ENCODE data around the gene MOB1B.

The MOB1B gene

GRCh38 chr4:70969076-70969475 is 66.9 kb downstream of the MOB1B start:
- no peak for DNase-seq (ENCODE audit: low spot score)
- TF ChIP-seq, protein P1, sequence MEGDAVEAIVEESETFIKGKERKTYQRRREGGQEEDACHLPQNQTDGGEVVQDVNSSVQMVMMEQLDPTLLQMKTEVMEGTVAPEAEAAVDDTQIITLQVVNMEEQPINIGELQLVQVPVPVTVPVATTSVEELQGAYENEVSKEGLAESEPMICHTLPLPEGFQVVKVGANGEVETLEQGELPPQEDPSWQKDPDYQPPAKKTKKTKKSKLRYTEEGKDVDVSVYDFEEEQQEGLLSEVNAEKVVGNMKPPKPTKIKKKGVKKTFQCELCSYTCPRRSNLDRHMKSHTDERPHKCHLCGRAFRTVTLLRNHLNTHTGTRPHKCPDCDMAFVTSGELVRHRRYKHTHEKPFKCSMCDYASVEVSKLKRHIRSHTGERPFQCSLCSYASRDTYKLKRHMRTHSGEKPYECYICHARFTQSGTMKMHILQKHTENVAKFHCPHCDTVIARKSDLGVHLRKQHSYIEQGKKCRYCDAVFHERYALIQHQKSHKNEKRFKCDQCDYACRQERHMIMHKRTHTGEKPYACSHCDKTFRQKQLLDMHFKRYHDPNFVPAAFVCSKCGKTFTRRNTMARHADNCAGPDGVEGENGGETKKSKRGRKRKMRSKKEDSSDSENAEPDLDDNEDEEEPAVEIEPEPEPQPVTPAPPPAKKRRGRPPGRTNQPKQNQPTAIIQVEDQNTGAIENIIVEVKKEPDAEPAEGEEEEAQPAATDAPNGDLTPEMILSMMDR (IDR thresholded peaks at IDR 0.05; ENCODE audit: borderline replicate concordance, control extremely low read depth, extremely low read depth, insufficient read depth, missing control alignments), result no peak
- in situ Hi-C loops (cut with MboI; ENCODE audit: low sequenced_read_pairs, unreplicated experiment), result no loop called here

- in situ Hi-C loops (cut with MboI; ENCODE audit: low sequenced_read_pairs, unreplicated experiment), result no loop called here
- DNase-seq (ENCODE audit: low spot score), result no peak
- TF ChIP-seq, protein P1 (IDR thresholded peaks at IDR 0.05; ENCODE audit: borderline replicate concordance, control extremely low read depth, extremely low read depth, insufficient read depth, missing control alignments), result no peak
These were observed 74.1 kb downstream of the MOB1B start for GRCh38 chr4:70976252-70976651.

- in situ Hi-C loops (cut with MboI; ENCODE audit: low sequenced_read_pairs, unreplicated experiment), result no loop called here
- TF ChIP-seq, protein P1 (IDR thresholded peaks at IDR 0.05; ENCODE audit: borderline replicate concordance, control extremely low read depth, extremely low read depth, insufficient read depth, missing control alignments), result no peak
- no peak for DNase-seq (ENCODE audit: low spot score)
These were observed 77.4 kb downstream of the MOB1B start for GRCh38 chr4:70979445-70980008.

GRCh38 chr4:70980196-70980595 is 78.0 kb downstream of the MOB1B start:
- TF ChIP-seq, protein P1 (IDR thresholded peaks at IDR 0.05; ENCODE audit: borderline replicate concordance, control extremely low read depth, extremely low read depth, insufficient read depth, missing control alignments), result no peak
- in situ Hi-C loops (cut with MboI; ENCODE audit: low sequenced_read_pairs, unreplicated experiment), result no loop called here
- no peak for DNase-seq (ENCODE audit: low spot score)

DNA sequence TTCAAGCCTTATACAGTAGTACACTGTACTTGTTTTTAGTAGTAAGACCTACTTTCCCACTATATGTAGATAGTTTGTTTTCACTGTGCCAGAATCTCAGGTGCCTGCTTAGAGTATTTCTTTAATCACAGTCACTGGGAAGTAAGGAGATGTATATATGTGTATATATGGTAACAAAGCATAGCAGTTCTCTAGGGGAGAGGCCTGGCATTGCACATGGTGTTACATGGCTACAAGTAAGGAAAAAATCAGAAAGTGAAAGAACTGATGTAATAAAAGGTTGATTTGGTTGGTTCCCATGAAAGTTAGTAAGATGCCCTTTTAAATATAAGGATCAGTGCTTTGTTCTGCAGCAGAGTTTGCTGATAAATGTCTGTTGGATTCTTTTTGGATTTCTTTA is 81.9 kb downstream of the MOB1B start:
- no peak for DNase-seq (ENCODE audit: low spot score)
- in situ Hi-C loops (cut with MboI; ENCODE audit: low sequenced_read_pairs, unreplicated experiment), result no loop called here
- TF ChIP-seq, protein P1 (IDR thresholded peaks at IDR 0.05; ENCODE audit: borderline replicate concordance, control extremely low read depth, extremely low read depth, insufficient read depth, missing control alignments), result no peak

DNA sequence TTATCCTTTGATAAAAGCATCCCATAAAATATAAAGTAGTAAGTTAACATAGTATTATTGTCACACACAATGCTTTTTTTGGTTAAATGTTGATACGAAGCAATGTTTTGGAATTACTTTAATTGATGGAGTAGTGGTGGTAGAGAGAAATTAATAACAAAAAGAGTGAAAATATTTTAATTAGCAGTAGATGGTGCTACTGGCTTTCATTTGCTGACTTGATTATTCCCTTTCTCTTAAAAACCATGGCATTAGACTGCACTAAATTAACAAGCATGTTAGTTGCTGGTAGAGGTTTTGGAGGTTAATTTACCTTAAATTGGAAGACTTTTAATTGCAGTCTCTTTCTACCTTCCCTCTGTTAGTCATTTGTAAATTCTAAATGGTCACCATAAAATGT is 82.4 kb downstream of the MOB1B start:
- TF ChIP-seq, protein P1 (IDR thresholded peaks at IDR 0.05; ENCODE audit: borderline replicate concordance, control extremely low read depth, extremely low read depth, insufficient read depth, missing control alignments), result no peak
- DNase-seq (ENCODE audit: low spot score), result no peak
- in situ Hi-C loops (cut with MboI; ENCODE audit: low sequenced_read_pairs, unreplicated experiment), result no loop called here
